Muscle layer of colon (tissue), 2 donors: ENCODE results near the gene RASL12.

Source experiments
- H3K27ac ChIP-seq: one replicate; pipeline ENCODE4 v1.7.0; 2013; ENCODE audit warnings: low read depth, mild to moderate bottlenecking, low read length, moderate library complexity
- H3K27me3 ChIP-seq, 2 donors: one replicate each; pipeline ENCODE4 v1.7.0; 2013; ENCODE audit warnings: low read length in 2 of 2, mild to moderate bottlenecking in 2 of 2; ENCODE audit not compliant: insufficient read depth in 2 of 2, control insufficient read depth in 1 of 2
- H3K36me3 ChIP-seq: one replicate; pipeline ENCODE4 v1.7.0; 2013; ENCODE audit warnings: mild to moderate bottlenecking, low read length; ENCODE audit not compliant: insufficient read depth
- H3K4me1 ChIP-seq: one replicate; pipeline ENCODE4 v1.7.0; 2013; ENCODE audit warnings: mild to moderate bottlenecking, low read length; ENCODE audit not compliant: insufficient read depth
- H3K4me3 ChIP-seq, 2 donors: one replicate each; pipeline ENCODE4 v1.7.0; 2013; ENCODE audit warnings: low read length in 2 of 2, low read depth in 1 of 2, mild to moderate bottlenecking in 1 of 2, moderate library complexity in 1 of 2
- H3K9ac ChIP-seq: one replicate; pipeline ENCODE4 v1.7.0; 2013; ENCODE audit warnings: low read length
- H3K9me3 ChIP-seq: one replicate; pipeline ENCODE4 v1.7.0; 2013; ENCODE audit warnings: mild to moderate bottlenecking, low read length
- donor health status: abdominal sarcoma.
- donor health status: Adenocarcinoma of cecum.

RASL12 gene

GRCh38 chr15:65069779-65070546 lies 2.2 kb upstream of the RASL12 start:
- H3K4me1 ChIP-seq = peaks cover 54% of the 10 kb centered on the region
- H3K36me3 ChIP-seq = peaks cover 5% of the 10 kb centered on the region

GRCh38 chr15:65069179-65069578 lies 1.4 kb upstream of the RASL12 start:
- no peak overlapping the region for H3K9ac ChIP-seq
- H3K27me3 ChIP-seq = no peaks in the 10 kb centered on the region
- no peak overlapping the region for H3K4me3 ChIP-seq
- no peaks in the 10 kb centered on the region for H3K9me3 ChIP-seq
- peaks cover 58% of the 10 kb centered on the region for H3K4me1 ChIP-seq
- H3K27ac ChIP-seq = peak overlapping the region; percentile 72
- H3K36me3 ChIP-seq = peaks cover 7% of the 10 kb centered on the region

More at GRCh38 chr15:65069779-65070546, 2.2 kb upstream of the RASL12 start:
- no peak overlapping the region for H3K9ac ChIP-seq
- peak overlapping the region; percentile 72 for H3K27ac ChIP-seq
- H3K9me3 ChIP-seq = no peaks in the 10 kb centered on the region
- no peaks in the 10 kb centered on the region for H3K27me3 ChIP-seq
- no peak overlapping the region for H3K4me3 ChIP-seq

GRCh38 chr15:65068403-65068788 lies 605 bp upstream of the RASL12 start:
- Histone ChIP-seq H3K9ac (no peak overlapping the region), H3K4me1 (peaks cover 58% of the 10 kb centered on the region), H3K36me3 (peaks cover 15% of the 10 kb centered on the region), H3K9me3 (no peaks in the 10 kb centered on the region), H3K27me3 (no peaks in the 10 kb centered on the region), H3K4me3 (peak overlapping the region in 1 of 2 donors; percentile 86), H3K27ac (peak overlapping the region; percentile 72)

GRCh38 chr15:65067317-65067644 lies 510 bp downstream of the RASL12 start:
- no peaks in the 10 kb centered on the region for H3K27me3 ChIP-seq
- H3K36me3 ChIP-seq = peaks cover 21% of the 10 kb centered on the region
- H3K9ac ChIP-seq = peak overlapping the region; percentile 84
- no peaks in the 10 kb centered on the region for H3K9me3 ChIP-seq
- H3K4me1 ChIP-seq = peaks cover 56% of the 10 kb centered on the region
- H3K27ac ChIP-seq = peak overlapping the region; percentile 89
- peak overlapping the region; percentile 65 to 86 for H3K4me3 ChIP-seq

GRCh38 chr15:65066635-65067316 lies 1.0 kb downstream of the RASL12 start:
- Histone ChIP-seq H3K9me3 (no peaks in the 10 kb centered on the region), H3K27me3 (no peaks in the 10 kb centered on the region), H3K4me3 (peak overlapping the region; percentile 65 to 86), H3K4me1 (peaks cover 51% of the 10 kb centered on the region), H3K36me3 (peaks cover 21% of the 10 kb centered on the region), H3K9ac (peak overlapping the region; percentile 84), H3K27ac (peak overlapping the region; percentile 89)

- H3K27ac ChIP-seq = peak overlapping the region; percentile 89
- H3K36me3 ChIP-seq = peaks cover 21% of the 10 kb centered on the region
- peak overlapping the region in 1 of 2 donors; percentile 86 for H3K4me3 ChIP-seq
- H3K9ac ChIP-seq = peak overlapping the region; percentile 84
- no peaks in the 10 kb centered on the region for H3K9me3 ChIP-seq
- H3K4me1 ChIP-seq = peaks cover 48% of the 10 kb centered on the region
- no peaks in the 10 kb centered on the region for H3K27me3 ChIP-seq
These were observed 1.7 kb downstream of the RASL12 start for GRCh38 chr15:65066001-65066634.

- peaks cover 37% of the 10 kb centered on the region for H3K36me3 ChIP-seq
- no peaks in the 10 kb centered on the region for H3K27me3 ChIP-seq
- no peak overlapping the region for H3K27ac ChIP-seq
- H3K9ac ChIP-seq = no peak overlapping the region
- H3K9me3 ChIP-seq = no peaks in the 10 kb centered on the region
- H3K4me1 ChIP-seq = peaks cover 24% of the 10 kb centered on the region
- H3K4me3 ChIP-seq = no peak overlapping the region
These were observed 5.1 kb downstream of the RASL12 start for GRCh38 chr15:65062726-65063125.

GRCh38 chr15:65062061-65062460 lies 5.7 kb downstream of the RASL12 start:
- Histone ChIP-seq H3K9me3 (no peaks in the 10 kb centered on the region), H3K4me1 (peaks cover 24% of the 10 kb centered on the region), H3K9ac (no peak overlapping the region), H3K4me3 (no peak overlapping the region), H3K27me3 (no peaks in the 10 kb centered on the region), H3K27ac (no peak overlapping the region), H3K36me3 (peaks cover 41% of the 10 kb centered on the region)

- no peak overlapping the region for H3K27ac ChIP-seq
- H3K4me3 ChIP-seq = no peak overlapping the region
- H3K9ac ChIP-seq = no peak overlapping the region
- no peaks in the 10 kb centered on the region for H3K9me3 ChIP-seq
- peaks cover 53% of the 10 kb centered on the region for H3K36me3 ChIP-seq
- H3K27me3 ChIP-seq = no peaks in the 10 kb centered on the region
- peaks cover 23% of the 10 kb centered on the region for H3K4me1 ChIP-seq
These were observed 7.0 kb downstream of the RASL12 start for GRCh38 chr15:65060641-65061397.

GRCh38 chr15:65059931-65060596 lies 7.7 kb downstream of the RASL12 start:
- Histone ChIP-seq H3K4me1 (peaks cover 22% of the 10 kb centered on the region), H3K4me3 (no peak overlapping the region), H3K36me3 (peaks cover 55% of the 10 kb centered on the region), H3K9me3 (no peaks in the 10 kb centered on the region), H3K27ac (no peak overlapping the region), H3K27me3 (no peaks in the 10 kb centered on the region), H3K9ac (no peak overlapping the region)

- H3K9ac ChIP-seq = no peak overlapping the region
These were observed 8.4 kb downstream of the RASL12 start for GRCh38 chr15:65059369-65059750.

More at GRCh38 chr15:65059369-65059750, 8.4 kb downstream of the RASL12 start:
- Histone ChIP-seq H3K4me1 (peaks cover 22% of the 10 kb centered on the region), H3K27ac (no peak overlapping the region), H3K27me3 (no peaks in the 10 kb centered on the region), H3K4me3 (no peak overlapping the region), H3K36me3 (peaks cover 59% of the 10 kb centered on the region), H3K9me3 (no peaks in the 10 kb centered on the region)
